HS-27A (cell line): ENCODE data around the gene EZR.

Source experiments
- DNase-seq: peaks from one replicate; pipeline ENCODE4 v3.0.0-alpha.2; 2012; ENCODE audit warnings: low read depth, missing footprints

The EZR gene

GRCh38 chr6:158725704-158726103 lies 93.5 kb downstream of the EZR start:
- no peak for DNase-seq

GRCh38 chr6:158722176-158722729 lies 96.9 kb downstream of the EZR start:
- no peak for DNase-seq

GRCh38 chr6:158718461-158719046 lies 100.6 kb downstream of the EZR start:
- DNase-seq, result no peak

GRCh38 chr6:158717341-158718330 lies 101.5 kb downstream of the EZR start:
- no peak for DNase-seq
